GM12865 (cell line): ENCODE data around the gene PRSS57.

Experiments
- DNase-seq: peaks from one replicate; pipeline ENCODE4 v3.0.0; 2010; ENCODE audit warnings: low read depth
- H3K4me3 ChIP-seq: 2 replicates; pipeline ENCODE4 v1.5.1; 2011; ENCODE audit warnings: mild to moderate bottlenecking, low read depth, low read length, control low read depth
- TF ChIP-seq, protein P1 (sequence below): IDR thresholded peaks from 2 replicates; pipeline ENCODE4 v1.5.1; 2011; ENCODE audit warnings: low read length, control low read depth, low read depth, inconsistent platforms; ENCODE audit not compliant: insufficient read depth; ENCODE audit errors: missing control alignments

PRSS57 gene

DNA sequence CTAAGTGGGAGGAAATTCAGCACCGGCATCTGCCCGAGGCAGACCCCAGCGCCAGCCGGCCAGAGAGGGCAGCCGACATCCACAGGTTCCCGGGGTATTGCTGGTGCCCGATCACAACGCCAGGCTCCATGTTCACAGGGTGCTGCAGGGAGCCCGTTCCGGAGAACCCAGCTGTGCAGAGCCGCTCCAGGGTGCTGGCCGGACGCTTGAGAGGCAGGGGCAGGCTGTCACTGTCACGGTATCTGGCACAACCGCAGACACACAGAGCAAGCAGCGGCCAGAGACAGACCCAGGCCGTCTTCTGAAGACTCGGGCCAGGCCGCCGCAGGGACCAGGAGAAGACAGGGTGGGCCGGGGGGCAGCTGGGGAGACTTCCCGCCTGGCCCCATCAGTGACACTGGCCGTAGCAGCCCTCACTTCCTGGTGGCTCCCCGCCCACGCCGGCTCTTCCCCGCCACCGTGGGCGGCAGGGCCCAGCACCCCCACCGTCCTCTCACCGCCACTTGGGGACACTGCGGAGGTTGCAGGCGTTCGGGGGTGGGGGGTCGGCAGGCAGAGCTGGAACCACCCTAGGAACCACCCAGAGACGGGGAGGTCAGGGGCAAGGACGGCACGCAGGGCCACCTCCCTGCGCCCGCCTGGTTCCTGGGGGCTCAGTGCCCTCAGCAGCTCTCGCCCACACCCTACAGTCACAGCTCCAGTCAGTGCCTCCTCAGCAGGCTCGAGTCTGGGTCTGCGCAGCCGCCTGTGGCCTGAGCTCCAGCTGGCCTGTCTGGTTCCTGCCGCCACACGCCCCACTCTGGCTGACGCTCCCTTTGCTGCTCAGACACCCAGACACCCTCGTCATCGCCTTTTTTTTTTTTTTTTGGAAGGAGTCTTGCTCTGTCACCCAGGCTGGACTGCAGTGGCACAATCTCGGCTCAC is 36.1 kb downstream of the PRSS57 start:
- DNase-seq, result peak; percentile 75
- TF ChIP-seq, protein P1, sequence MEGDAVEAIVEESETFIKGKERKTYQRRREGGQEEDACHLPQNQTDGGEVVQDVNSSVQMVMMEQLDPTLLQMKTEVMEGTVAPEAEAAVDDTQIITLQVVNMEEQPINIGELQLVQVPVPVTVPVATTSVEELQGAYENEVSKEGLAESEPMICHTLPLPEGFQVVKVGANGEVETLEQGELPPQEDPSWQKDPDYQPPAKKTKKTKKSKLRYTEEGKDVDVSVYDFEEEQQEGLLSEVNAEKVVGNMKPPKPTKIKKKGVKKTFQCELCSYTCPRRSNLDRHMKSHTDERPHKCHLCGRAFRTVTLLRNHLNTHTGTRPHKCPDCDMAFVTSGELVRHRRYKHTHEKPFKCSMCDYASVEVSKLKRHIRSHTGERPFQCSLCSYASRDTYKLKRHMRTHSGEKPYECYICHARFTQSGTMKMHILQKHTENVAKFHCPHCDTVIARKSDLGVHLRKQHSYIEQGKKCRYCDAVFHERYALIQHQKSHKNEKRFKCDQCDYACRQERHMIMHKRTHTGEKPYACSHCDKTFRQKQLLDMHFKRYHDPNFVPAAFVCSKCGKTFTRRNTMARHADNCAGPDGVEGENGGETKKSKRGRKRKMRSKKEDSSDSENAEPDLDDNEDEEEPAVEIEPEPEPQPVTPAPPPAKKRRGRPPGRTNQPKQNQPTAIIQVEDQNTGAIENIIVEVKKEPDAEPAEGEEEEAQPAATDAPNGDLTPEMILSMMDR, result no peak
- H3K4me3 ChIP-seq, result peak overlapping the region; percentile 85; the same call in 1 of the 2 replicates

DNA sequence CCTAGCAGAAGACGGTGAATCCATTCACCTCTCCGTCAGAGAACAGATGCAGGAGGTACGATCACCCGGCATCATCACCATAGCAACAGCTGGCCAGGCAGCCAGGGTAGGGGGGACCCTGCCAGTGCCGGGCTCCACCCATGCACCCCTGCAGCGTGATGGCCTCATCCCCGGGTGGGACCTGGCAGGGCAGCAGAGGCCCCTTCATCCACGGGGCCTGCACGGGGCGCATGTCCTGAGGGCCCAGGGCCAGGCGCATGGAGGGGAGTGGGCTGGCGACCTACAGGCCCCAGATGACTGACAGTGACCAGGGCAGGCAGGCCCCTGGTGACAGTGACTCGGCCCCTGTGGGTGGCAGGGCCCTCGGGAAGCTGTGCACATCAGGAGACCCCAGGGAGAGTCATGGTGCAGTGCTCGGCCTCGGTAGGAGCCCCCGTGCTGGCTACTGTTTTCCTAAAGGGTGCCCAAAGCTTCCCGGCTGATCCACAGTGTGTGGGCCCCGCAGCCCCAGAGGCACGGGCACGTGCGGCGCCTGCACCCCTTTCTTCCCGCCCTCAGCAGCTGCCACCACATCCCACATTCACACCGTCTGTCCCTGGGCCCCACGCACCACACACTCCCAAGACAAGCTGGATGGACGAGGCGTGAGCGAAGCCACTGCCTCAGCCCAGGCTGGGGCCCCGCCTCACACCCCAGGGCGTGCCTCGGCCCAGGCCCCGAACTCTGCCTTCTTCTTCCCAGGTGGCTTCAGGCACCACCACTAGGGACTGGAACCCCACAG is 37.0 kb downstream of the PRSS57 start:
- H3K4me3 ChIP-seq, result no peak overlapping the region
- TF ChIP-seq, protein P1, result no peak
- no peak for DNase-seq

DNA sequence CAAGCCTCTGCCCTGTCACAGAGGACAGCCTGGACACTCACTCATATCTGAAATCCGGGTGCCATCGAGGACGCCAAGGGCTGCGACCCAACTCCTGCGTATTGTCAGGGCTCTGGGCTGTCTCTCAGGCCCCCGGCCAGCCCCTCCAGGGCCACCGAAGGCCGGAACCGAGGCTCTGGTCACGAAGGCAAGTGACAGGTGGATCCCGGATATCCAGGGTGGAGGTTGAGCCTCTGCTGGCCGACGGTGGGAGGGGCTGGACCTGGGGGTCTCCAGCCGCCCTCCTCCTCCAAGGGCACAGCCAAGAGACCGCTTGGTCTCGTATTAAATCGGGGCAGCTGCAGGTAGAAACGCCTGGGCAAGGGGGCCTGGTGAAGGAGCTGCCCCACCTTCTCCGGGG is 37.6 kb downstream of the PRSS57 start:
- DNase-seq, result no peak
- TF ChIP-seq, protein P1, result no peak
- no peak overlapping the region for H3K4me3 ChIP-seq

GRCh38 chr19:656751-657559 is 38.3 kb downstream of the PRSS57 start:
- no peak for DNase-seq
- no peak overlapping the region for H3K4me3 ChIP-seq
- TF ChIP-seq, protein P1, result no peak

DNA sequence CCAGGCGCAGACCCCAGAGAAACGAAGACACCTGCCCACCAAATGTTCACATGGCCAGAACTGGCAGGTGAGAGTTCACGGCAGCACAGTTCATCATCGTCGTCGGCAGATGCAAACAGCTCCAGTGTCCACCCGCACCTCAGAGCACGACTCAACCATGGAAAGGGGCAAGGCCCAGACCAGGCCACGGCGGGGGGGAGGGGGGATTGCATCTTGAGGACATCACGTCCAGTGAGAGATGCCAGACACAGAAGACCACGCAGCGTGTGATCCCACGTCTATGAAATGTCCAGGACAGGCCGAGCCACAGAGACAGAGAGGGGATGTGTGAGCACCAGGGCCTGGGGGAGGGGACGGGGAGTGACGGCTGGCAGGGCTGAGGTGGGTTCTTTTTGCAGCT is 39.6 kb downstream of the PRSS57 start:
- DNase-seq, result no peak
- H3K4me3 ChIP-seq, result no peak overlapping the region
- TF ChIP-seq, protein P1, result no peak

GRCh38 chr19:653425-653824 is 41.8 kb downstream of the PRSS57 start:
- no peak overlapping the region for H3K4me3 ChIP-seq
- DNase-seq, result no peak
- TF ChIP-seq, protein P1, result no peak
